ENCODE data around the gene ITGB4. TPM values are rescaled to one million over a fixed set of nuclear protein-coding genes. Genes with fewer than 3 reads are reported as not detected.
A peak's percentile ranks its signal among the peaks of the same experiment; 100 is the strongest.

Gene ITGB4
- total and polyA plus RNA-seq, 9 of the 15 experiments (the other 6 are each of a cell fraction or from before 2014, with no cell fraction given) = 0.05 to 2.8 (median 0.76) TPM; not detected in 3

DNA sequence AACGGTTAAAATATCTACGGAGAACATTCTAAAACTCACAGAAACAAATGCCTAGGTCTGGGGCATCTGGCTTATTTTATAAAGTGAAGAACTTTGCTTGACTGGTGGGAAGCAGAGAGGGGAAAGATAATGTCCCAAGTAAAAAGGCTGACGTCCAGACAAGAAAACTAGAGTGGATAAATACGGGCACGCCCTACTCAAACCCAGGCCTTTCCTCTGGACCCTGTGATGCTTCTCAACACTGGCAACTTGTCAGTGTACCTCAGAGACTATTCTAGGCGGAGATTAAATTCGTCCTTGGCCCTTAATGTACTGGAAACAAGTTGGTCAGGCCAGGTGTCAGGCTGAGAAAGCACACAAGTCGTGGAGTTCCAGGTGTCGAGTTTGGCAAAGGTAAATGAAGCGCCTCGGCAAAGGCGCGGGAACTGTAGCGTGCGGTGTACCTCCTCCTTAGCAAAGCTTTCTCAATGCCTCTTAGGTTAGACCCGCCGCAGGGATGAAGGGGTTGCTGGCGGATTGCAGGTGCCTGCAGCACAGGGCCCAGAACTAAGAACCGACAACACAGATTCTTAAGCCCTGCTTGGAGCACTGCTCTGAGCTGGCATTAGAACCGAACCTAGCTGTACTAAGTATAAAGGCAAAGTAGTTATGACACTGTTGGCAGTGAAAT lies 62.7 kb downstream of the ITGB4 start (continued):
- TF ChIP-seq ZNF165 (CRISPR knock-in tag; IDR thresholded peaks at IDR 0.05; ENCODE audit: borderline replicate concordance) (0 out of 2 replicates have a peak, but pooled peaks have one; percentile 7), SMARCE1 (IDR thresholded peaks at IDR 0.05) (peak; percentile 37; the same call in 1 of the 2 replicates), BACH1 (tag; IDR thresholded peaks at IDR 0.05) (peak; percentile 72; the same call in 1 of the 2 replicates), ZNF584 (CRISPR knock-in tag; IDR thresholded peaks at IDR 0.05; ENCODE audit: low read depth) (peak; percentile 72), SUPT5H (IDR thresholded peaks at IDR 0.05) (0 out of 2 replicates have a peak, but pooled peaks have one; percentile 48), POLR2AphosphoS5 (IDR thresholded peaks at IDR 0.05; ENCODE audit: control insufficient read depth, insufficient read depth, low read depth, low read length) (0 out of 2 replicates have a peak, but pooled peaks have one; percentile 6), SLC30A9 (CRISPR knock-in tag; IDR thresholded peaks at IDR 0.05) (no peak)
- TF ChIP-seq, protein P1, sequence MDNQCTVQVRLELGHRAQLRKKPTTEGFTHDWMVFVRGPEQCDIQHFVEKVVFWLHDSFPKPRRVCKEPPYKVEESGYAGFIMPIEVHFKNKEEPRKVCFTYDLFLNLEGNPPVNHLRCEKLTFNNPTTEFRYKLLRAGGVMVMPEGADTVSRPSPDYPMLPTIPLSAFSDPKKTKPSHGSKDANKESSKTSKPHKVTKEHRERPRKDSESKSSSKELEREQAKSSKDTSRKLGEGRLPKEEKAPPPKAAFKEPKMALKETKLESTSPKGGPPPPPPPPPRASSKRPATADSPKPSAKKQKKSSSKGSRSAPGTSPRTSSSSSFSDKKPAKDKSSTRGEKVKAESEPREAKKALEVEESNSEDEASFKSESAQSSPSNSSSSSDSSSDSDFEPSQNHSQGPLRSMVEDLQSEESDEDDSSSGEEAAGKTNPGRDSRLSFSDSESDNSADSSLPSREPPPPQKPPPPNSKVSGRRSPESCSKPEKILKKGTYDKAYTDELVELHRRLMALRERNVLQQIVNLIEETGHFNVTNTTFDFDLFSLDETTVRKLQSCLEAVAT (IDR thresholded peaks at IDR 0.05) = peak in 1 of 2 experiments; percentile 90; a peak in 2 of 4 replicates
- TF ChIP-seq, protein P2, sequence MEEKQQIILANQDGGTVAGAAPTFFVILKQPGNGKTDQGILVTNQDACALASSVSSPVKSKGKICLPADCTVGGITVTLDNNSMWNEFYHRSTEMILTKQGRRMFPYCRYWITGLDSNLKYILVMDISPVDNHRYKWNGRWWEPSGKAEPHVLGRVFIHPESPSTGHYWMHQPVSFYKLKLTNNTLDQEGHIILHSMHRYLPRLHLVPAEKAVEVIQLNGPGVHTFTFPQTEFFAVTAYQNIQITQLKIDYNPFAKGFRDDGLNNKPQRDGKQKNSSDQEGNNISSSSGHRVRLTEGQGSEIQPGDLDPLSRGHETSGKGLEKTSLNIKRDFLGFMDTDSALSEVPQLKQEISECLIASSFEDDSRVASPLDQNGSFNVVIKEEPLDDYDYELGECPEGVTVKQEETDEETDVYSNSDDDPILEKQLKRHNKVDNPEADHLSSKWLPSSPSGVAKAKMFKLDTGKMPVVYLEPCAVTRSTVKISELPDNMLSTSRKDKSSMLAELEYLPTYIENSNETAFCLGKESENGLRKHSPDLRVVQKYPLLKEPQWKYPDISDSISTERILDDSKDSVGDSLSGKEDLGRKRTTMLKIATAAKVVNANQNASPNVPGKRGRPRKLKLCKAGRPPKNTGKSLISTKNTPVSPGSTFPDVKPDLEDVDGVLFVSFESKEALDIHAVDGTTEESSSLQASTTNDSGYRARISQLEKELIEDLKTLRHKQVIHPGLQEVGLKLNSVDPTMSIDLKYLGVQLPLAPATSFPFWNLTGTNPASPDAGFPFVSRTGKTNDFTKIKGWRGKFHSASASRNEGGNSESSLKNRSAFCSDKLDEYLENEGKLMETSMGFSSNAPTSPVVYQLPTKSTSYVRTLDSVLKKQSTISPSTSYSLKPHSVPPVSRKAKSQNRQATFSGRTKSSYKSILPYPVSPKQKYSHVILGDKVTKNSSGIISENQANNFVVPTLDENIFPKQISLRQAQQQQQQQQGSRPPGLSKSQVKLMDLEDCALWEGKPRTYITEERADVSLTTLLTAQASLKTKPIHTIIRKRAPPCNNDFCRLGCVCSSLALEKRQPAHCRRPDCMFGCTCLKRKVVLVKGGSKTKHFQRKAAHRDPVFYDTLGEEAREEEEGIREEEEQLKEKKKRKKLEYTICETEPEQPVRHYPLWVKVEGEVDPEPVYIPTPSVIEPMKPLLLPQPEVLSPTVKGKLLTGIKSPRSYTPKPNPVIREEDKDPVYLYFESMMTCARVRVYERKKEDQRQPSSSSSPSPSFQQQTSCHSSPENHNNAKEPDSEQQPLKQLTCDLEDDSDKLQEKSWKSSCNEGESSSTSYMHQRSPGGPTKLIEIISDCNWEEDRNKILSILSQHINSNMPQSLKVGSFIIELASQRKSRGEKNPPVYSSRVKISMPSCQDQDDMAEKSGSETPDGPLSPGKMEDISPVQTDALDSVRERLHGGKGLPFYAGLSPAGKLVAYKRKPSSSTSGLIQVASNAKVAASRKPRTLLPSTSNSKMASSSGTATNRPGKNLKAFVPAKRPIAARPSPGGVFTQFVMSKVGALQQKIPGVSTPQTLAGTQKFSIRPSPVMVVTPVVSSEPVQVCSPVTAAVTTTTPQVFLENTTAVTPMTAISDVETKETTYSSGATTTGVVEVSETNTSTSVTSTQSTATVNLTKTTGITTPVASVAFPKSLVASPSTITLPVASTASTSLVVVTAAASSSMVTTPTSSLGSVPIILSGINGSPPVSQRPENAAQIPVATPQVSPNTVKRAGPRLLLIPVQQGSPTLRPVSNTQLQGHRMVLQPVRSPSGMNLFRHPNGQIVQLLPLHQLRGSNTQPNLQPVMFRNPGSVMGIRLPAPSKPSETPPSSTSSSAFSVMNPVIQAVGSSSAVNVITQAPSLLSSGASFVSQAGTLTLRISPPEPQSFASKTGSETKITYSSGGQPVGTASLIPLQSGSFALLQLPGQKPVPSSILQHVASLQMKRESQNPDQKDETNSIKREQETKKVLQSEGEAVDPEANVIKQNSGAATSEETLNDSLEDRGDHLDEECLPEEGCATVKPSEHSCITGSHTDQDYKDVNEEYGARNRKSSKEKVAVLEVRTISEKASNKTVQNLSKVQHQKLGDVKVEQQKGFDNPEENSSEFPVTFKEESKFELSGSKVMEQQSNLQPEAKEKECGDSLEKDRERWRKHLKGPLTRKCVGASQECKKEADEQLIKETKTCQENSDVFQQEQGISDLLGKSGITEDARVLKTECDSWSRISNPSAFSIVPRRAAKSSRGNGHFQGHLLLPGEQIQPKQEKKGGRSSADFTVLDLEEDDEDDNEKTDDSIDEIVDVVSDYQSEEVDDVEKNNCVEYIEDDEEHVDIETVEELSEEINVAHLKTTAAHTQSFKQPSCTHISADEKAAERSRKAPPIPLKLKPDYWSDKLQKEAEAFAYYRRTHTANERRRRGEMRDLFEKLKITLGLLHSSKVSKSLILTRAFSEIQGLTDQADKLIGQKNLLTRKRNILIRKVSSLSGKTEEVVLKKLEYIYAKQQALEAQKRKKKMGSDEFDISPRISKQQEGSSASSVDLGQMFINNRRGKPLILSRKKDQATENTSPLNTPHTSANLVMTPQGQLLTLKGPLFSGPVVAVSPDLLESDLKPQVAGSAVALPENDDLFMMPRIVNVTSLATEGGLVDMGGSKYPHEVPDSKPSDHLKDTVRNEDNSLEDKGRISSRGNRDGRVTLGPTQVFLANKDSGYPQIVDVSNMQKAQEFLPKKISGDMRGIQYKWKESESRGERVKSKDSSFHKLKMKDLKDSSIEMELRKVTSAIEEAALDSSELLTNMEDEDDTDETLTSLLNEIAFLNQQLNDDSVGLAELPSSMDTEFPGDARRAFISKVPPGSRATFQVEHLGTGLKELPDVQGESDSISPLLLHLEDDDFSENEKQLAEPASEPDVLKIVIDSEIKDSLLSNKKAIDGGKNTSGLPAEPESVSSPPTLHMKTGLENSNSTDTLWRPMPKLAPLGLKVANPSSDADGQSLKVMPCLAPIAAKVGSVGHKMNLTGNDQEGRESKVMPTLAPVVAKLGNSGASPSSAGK (IDR thresholded peaks at IDR 0.05) = peak; percentile 77
- TF ChIP-seq, protein P3, sequence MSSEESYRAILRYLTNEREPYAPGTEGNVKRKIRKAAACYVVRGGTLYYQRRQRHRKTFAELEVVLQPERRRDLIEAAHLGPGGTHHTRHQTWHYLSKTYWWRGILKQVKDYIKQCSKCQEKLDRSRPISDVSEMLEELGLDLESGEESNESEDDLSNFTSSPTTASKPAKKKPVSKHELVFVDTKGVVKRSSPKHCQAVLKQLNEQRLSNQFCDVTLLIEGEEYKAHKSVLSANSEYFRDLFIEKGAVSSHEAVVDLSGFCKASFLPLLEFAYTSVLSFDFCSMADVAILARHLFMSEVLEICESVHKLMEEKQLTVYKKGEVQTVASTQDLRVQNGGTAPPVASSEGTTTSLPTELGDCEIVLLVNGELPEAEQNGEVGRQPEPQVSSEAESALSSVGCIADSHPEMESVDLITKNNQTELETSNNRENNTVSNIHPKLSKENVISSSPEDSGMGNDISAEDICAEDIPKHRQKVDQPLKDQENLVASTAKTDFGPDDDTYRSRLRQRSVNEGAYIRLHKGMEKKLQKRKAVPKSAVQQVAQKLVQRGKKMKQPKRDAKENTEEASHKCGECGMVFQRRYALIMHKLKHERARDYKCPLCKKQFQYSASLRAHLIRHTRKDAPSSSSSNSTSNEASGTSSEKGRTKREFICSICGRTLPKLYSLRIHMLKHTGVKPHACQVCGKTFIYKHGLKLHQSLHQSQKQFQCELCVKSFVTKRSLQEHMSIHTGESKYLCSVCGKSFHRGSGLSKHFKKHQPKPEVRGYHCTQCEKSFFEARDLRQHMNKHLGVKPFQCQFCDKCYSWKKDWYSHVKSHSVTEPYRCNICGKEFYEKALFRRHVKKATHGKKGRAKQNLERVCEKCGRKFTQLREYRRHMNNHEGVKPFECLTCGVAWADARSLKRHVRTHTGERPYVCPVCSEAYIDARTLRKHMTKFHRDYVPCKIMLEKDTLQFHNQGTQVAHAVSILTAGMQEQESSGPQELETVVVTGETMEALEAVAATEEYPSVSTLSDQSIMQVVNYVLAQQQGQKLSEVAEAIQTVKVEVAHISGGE (CRISPR knock-in tag; IDR thresholded peaks at IDR 0.05) = no peak

Measured in K562 (cell line).